Hindlimb muscle (tissue), 1 donor: Measurements from ENCODE around the gene UHMK1. TPM values are rescaled to one million over a fixed set of nuclear protein-coding genes. Genes with fewer than 3 reads are reported as not detected.
"Not testable (repeated sequence)": the region's sequence is repeated elsewhere in the genome, so short reads cannot be mapped to it uniquely, and the experiment has no call there.

Source experiments
- DNase-seq: peaks from one replicate; pipeline ENCODE4 v3.0.0-alpha.2; 2013
- polyA plus RNA-seq: library from polyadenylated mRNA; unstranded; fragments of 120-200 nt; gene quantifications from one replicate; pipeline ENCODE4 v1.2.1, GENCODE V29; 2013; ENCODE audit not compliant: insufficient read length

Gene UHMK1
- 25.2 TPM for polyA plus RNA-seq

GRCh38 chr1:162497723-162498495 is at the start of gene UHMK1:
TSS of gene UHMK1 (plus strand) at chr1:162497818. CDS start at chr1:162498001, 183 bp downstream.
- DNase-seq, result peak; percentile 90

- DNase-seq, result not testable (repeated sequence)
Observed at GRCh38 chr1:162454361-162454760, 43.3 kb upstream of the UHMK1 start.

GRCh38 chr1:162456323-162456722 is 41.3 kb upstream of the UHMK1 start:
- DNase-seq, result no peak

GRCh38 chr1:162458236-162458635 is 39.4 kb upstream of the UHMK1 start:
- DNase-seq, result no peak

- not testable (repeated sequence) for DNase-seq
Observed at GRCh38 chr1:162462425-162462824, 35.2 kb upstream of the UHMK1 start.

- DNase-seq, result no peak
Observed at GRCh38 chr1:162463021-162463420, 34.6 kb upstream of the UHMK1 start.

- DNase-seq, result no peak
Observed at GRCh38 chr1:162466797-162467196, 30.8 kb upstream of the UHMK1 start.

- DNase-seq, result no peak
Observed at GRCh38 chr1:162470216-162470615, 27.4 kb upstream of the UHMK1 start.

- DNase-seq, result no peak
Observed at GRCh38 chr1:162471290-162471853, 26.2 kb upstream of the UHMK1 start.

- DNase-seq, result no peak
Observed at GRCh38 chr1:162475089-162475488, 22.5 kb upstream of the UHMK1 start.

GRCh38 chr1:162475539-162476185 is 22.0 kb upstream of the UHMK1 start:
- no peak for DNase-seq

- DNase-seq, result no peak
Observed at GRCh38 chr1:162476620-162477019, 21.0 kb upstream of the UHMK1 start.

GRCh38 chr1:162485236-162485635 is 12.4 kb upstream of the UHMK1 start:
- no peak for DNase-seq

- no peak for DNase-seq
Observed at GRCh38 chr1:162487241-162487640, 10.4 kb upstream of the UHMK1 start.

- no peak for DNase-seq
Observed at GRCh38 chr1:162488219-162488618, 9.4 kb upstream of the UHMK1 start.

- not testable (repeated sequence) for DNase-seq
Observed at GRCh38 chr1:162495531-162496233, 1.9 kb upstream of the UHMK1 start.

GRCh38 chr1:162497104-162497722 is 405 bp upstream of the UHMK1 start:
- no peak for DNase-seq

GRCh38 chr1:162498496-162498810 is 835 bp downstream of the UHMK1 start:
- DNase-seq, result no peak

GRCh38 chr1:162500805-162501204 is 3.2 kb downstream of the UHMK1 start:
- no peak for DNase-seq

- DNase-seq, result no peak
Observed at GRCh38 chr1:162502077-162502476, 4.5 kb downstream of the UHMK1 start.

- no peak for DNase-seq
Observed at GRCh38 chr1:162502928-162503327, 5.3 kb downstream of the UHMK1 start.

- no peak for DNase-seq
Observed at GRCh38 chr1:162527314-162527713, 29.7 kb downstream of the UHMK1 start.
